Transverse colon (tissue), 4 donors: ENCODE data around the gene IFT172. TPM values are rescaled to one million over a fixed set of nuclear protein-coding genes. Genes with fewer than 3 reads are reported as not detected.
A peak's percentile ranks its signal among the peaks of the same experiment; 100 is the strongest.

ENCODE experiments used
- DNase-seq: peaks from one replicate; pipeline ENCODE4 v3.0.0-alpha.2; 2019
- H3K27ac ChIP-seq, 4 donors: fragments of 200-600 bp; sonication (generic); 2 replicates each; pipeline ENCODE4 v1.5.1; 2016 to 2018; ENCODE audit warnings: inconsistent platforms in 4 of 4
- H3K27me3 ChIP-seq: fragments of 200-600 bp; sonication (generic); 2 replicates; pipeline ENCODE4 v1.5.1; 2017; ENCODE audit warnings: inconsistent platforms
- H3K36me3 ChIP-seq, 4 donors: fragments of 200-600 bp; sonication (generic); 2 replicates each; pipeline ENCODE4 v1.5.1; 2017 to 2019; ENCODE audit warnings: inconsistent platforms in 4 of 4
- H3K4me1 ChIP-seq, 4 donors: fragments of 200-600 bp; sonication (generic); 2 replicates each; pipeline ENCODE4 v1.5.1; 2017 to 2020; ENCODE audit warnings: inconsistent platforms in 4 of 4
- H3K4me3 ChIP-seq, 4 donors: fragments of 200-600 bp; sonication (generic); 1 replicate in 1 of 4; 2 replicates in 3 of 4; pipeline versions ENCODE4 v1.5.1 to v1.6.1; 2017 to 2019; ENCODE audit warnings: inconsistent platforms in 4 of 4
- H3K9me3 ChIP-seq, 2 donors: fragments of 200-600 bp; sonication (generic); 2 replicates each; pipeline ENCODE4 v1.5.1; 2017 to 2019; ENCODE audit warnings: inconsistent platforms in 2 of 2
- CTCF ChIP-seq, 5 experiments: fragments of 200-600 bp in 3 of 5; fragments of 450-650 bp in 2 of 5; sonication (generic) in 3 of 5; IDR thresholded peaks; 1 replicate in 2 of 5; 2 replicates in 3 of 5; pipeline ENCODE4 v1.5.1; 2016 to 2017; ENCODE audit warnings: antibody characterized with exemption in 5 of 5, inconsistent platforms in 3 of 5, mild to moderate bottlenecking in 2 of 5, moderate library complexity in 1 of 5
- EP300 ChIP-seq: sonication (generic); formaldehyde crosslinking; IDR thresholded peaks from one replicate; pipeline ENCODE4 v1.6.1; 2017; ENCODE audit warnings: antibody characterized with exemption, low read depth
- POLR2A ChIP-seq: fragments of 450-650 bp; IDR thresholded peaks from one replicate; pipeline ENCODE4 v1.6.1; 2016; ENCODE audit warnings: antibody characterized with exemption, mild to moderate bottlenecking, moderate library complexity
- POLR2AphosphoS5 ChIP-seq, 3 donors: sonication (generic); formaldehyde crosslinking; IDR thresholded peaks; one replicate each; pipeline ENCODE4 v1.6.1; 2016; ENCODE audit warnings: antibody characterized with exemption in 3 of 3
- WGBS, 2 donors: methylation state at CpG; one replicate each; pipeline ENCODE4 v1.1.5; 2018; ENCODE audit warnings: low coverage in 1 of 2; 5-methylcytosine and 5-hydroxymethylcytosine counted together
- in situ Hi-C, 4 donors: fragments of 200-750 bp; cut with MboI; loops; one replicate each; pipeline versions ENCODE4 v1.15.0 to v1.15.1; 2017; ENCODE audit warnings: low sequenced_read_pairs in 3 of 4, low pct_ligation_motif_present in 1 of 4, low pct_unique_long_range_greater_than_20kb in 1 of 4
- intact Hi-C: fragments of 100-400 bp; cut with DNase I; formaldehyde crosslinking; loops from one replicate; pipeline ENCODE4 v1.15.1; 2023; ENCODE audit warnings: low total_unique reads
- total RNA-seq, 4 donors: library from RNA; depleted of rRNA; stranded (reverse); fragments of >200 nt; gene quantifications; one replicate each; pipeline ENCODE4 v1.1.0, GENCODE V29; 2016

The IFT172 gene
- total RNA-seq, 4 donors from 2014 or later: 14.5 to 113 (median 43.5) TPM

- peak; percentile 32 for DNase-seq
- intact Hi-C loops: no loop called here
- H3K27ac ChIP-seq: peak overlapping the region; percentile 6 to 60 (median 42)
These were observed 4.9 kb upstream of the IFT172 start for GRCh38 chr2:27494284-27494943.

GRCh38 chr2:27493948-27494283, 4.4 kb upstream of the IFT172 start:
- in situ Hi-C loops (no loop called here), intact Hi-C loops (no loop called here)
- WGBS, 2 donors: 89% methylated on average over 12 of the region's 13 CpGs; no CpG with 5 or more reads in 1 of the 2 donors
- Histone ChIP-seq H3K27ac (no peak overlapping the region), H3K9me3 (no peaks in the 10 kb centered on the region), H3K4me1 (peaks cover 3 to 18% (median 11%) of the 10 kb centered on the region in 4 donors), H3K27me3 (peaks cover 30% of the 10 kb centered on the region), H3K4me3 (no peak overlapping the region), H3K36me3 (no peaks in the 10 kb centered on the region)
- DNase-seq: no peak
- TF ChIP-seq EP300 (no peak), POLR2A (no peak), POLR2AphosphoS5 (IDR thresholded peaks at IDR 0.05) (no peak), CTCF (IDR thresholded peaks at IDR 0.05) (no peak)

More at GRCh38 chr2:27494284-27494943, 4.9 kb upstream of the IFT172 start:
- Histone ChIP-seq H3K4me1 (peaks cover 0 to 13% (median 7%) of the 10 kb centered on the region in 4 donors), H3K9me3 (no peaks in the 10 kb centered on the region), H3K27me3 (peaks cover 30% of the 10 kb centered on the region), H3K36me3 (no peaks in the 10 kb centered on the region), H3K4me3 (peak overlapping the region; percentile 47 to 67 (median 55))
- in situ Hi-C loops: no loop called here
- TF ChIP-seq POLR2AphosphoS5 (IDR thresholded peaks at IDR 0.05) (peak in 2 of 3 donors; percentile 43 to 50), CTCF (IDR thresholded peaks at IDR 0.05) (no peak), POLR2A (no peak), EP300 (no peak)
- WGBS, 2 donors: 39% methylated on average over 32 of the region's 35 CpGs; no CpG with 5 or more reads in 1 of the 2 donors

- in situ Hi-C loops (no loop called here), intact Hi-C loops (no loop called here)
- no peaks in the 10 kb centered on the region for H3K9me3 ChIP-seq
- no peak for TF ChIP-seq CTCF (IDR thresholded peaks at IDR 0.05)
- no peak for TF ChIP-seq EP300
- TF ChIP-seq POLR2AphosphoS5 (IDR thresholded peaks at IDR 0.05): no peak
- TF ChIP-seq POLR2A: no peak
- 79 to 89% methylated on average over 4 of the region's 4 CpGs for WGBS, 2 donors
- H3K27me3 ChIP-seq: peaks cover 30% of the 10 kb centered on the region
- H3K27ac ChIP-seq: no peak overlapping the region
- H3K4me1 ChIP-seq: peaks cover 7 to 23% (median 14%) of the 10 kb centered on the region in 4 donors
- no peak for DNase-seq
- H3K36me3 ChIP-seq: no peaks in the 10 kb centered on the region
- H3K4me3 ChIP-seq: no peak overlapping the region
These were observed 3.0 kb upstream of the IFT172 start for GRCh38 chr2:27492557-27492956.

GRCh38 chr2:27489118-27489497, 435 bp downstream of the IFT172 start:
- DNase-seq: no peak
- peak overlapping the region; percentile 58 to 80 (median 72) for H3K27ac ChIP-seq

More at GRCh38 chr2:27489118-27489497, 435 bp downstream of the IFT172 start:
- peaks cover 6 to 14% (median 10%) of the 10 kb centered on the region in 4 donors for H3K4me1 ChIP-seq
- H3K36me3 ChIP-seq: no peaks in the 10 kb centered on the region
- TF ChIP-seq POLR2A (no peak), CTCF (IDR thresholded peaks at IDR 0.05) (no peak), EP300 (no peak), POLR2AphosphoS5 (IDR thresholded peaks at IDR 0.05) (no peak)
- H3K4me3 ChIP-seq: peak overlapping the region; percentile 41 to 56 (median 45)
- H3K27me3 ChIP-seq: peaks cover 6% of the 10 kb centered on the region
- intact Hi-C loops (loop anchor here (5.0 kb wide), 1 partner anchor 93 kb away; the partner anchor contains the start of gene ZNF512), in situ Hi-C loops (no loop called here)
- no peaks in the 10 kb centered on the region for H3K9me3 ChIP-seq
- WGBS, 2 donors: 4 to 5% methylated on average over 7 to 11 of the region's 11 CpGs
